22Rv1 (cell line): ENCODE results near the gene TMEM9.

Experiments used
- CTCF ChIP-seq: fragments of 450-650 bp; IDR thresholded peaks from 2 replicates; pipeline ENCODE4 v1.5.1; 2017; ENCODE audit warnings: mild to moderate bottlenecking
- ZFX ChIP-seq: fragments of 450-650 bp; IDR thresholded peaks from 2 replicates; pipeline ENCODE4 v1.6.1; 2017; ENCODE audit warnings: antibody characterized with exemption, borderline replicate concordance

- TF ChIP-seq CTCF (no peak), ZFX (no peak)
These were observed 44.1 kb downstream of the TMEM9 start for GRCh38 chr1:201110138-201110537.
